ENCODE measurements around the gene PLEKHG4. TPM values are rescaled to one million over a fixed set of nuclear protein-coding genes. Genes with fewer than 3 reads are reported as not detected.

The PLEKHG4 gene, protein sequence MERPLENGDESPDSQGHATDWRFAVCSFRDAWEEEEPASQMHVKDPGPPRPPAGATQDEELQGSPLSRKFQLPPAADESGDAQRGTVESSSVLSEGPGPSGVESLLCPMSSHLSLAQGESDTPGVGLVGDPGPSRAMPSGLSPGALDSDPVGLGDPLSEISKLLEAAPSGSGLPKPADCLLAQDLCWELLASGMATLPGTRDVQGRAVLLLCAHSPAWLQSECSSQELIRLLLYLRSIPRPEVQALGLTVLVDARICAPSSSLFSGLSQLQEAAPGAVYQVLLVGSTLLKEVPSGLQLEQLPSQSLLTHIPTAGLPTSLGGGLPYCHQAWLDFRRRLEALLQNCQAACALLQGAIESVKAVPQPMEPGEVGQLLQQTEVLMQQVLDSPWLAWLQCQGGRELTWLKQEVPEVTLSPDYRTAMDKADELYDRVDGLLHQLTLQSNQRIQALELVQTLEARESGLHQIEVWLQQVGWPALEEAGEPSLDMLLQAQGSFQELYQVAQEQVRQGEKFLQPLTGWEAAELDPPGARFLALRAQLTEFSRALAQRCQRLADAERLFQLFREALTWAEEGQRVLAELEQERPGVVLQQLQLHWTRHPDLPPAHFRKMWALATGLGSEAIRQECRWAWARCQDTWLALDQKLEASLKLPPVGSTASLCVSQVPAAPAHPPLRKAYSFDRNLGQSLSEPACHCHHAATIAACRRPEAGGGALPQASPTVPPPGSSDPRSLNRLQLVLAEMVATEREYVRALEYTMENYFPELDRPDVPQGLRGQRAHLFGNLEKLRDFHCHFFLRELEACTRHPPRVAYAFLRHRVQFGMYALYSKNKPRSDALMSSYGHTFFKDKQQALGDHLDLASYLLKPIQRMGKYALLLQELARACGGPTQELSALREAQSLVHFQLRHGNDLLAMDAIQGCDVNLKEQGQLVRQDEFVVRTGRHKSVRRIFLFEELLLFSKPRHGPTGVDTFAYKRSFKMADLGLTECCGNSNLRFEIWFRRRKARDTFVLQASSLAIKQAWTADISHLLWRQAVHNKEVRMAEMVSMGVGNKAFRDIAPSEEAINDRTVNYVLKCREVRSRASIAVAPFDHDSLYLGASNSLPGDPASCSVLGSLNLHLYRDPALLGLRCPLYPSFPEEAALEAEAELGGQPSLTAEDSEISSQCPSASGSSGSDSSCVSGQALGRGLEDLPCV
- 43.4 and 43.8 TPM in 2 replicates for total RNA-seq

DNA sequence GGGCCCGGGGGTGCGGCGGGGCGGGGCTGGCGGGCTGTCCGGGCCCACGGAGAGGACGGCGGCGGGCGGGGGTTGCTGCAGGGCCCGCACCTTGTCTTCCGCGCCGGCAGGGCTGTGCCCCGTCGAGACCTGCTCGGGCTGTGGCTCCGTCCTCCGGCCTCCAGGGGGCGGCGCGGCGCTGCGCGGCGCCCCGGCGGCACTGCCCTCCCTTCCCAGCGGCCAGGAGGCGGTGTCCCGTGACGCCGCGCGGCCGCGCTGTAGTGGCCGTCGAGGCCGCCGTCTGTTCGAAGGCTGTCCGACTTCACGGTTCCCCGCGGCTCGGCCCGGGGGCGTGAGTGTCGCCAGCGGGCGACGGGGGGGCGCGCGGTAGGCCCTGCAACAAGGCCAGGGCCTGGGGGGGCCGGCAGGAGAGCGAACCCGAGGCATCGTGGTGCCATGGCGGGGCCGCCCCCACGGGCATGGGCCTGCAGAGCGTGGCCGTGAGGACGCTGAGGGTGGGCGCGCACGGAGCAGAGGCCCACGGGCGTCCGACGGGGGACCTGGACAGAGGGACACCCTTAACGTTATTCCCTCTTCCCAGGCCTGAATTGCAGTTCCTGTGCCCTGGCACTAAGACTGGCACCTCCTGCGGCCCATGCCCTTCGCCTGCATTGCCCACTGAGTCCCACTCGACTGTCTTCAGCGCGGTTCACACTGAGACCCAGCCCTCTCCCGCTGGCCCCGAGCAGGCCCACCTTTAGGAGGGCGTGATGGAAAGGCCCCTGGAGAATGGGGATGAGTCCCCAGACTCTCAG lies at the start of gene PLEKHG4:
Gene PLEKHG4, plus strand, starts transcription at position 237 of the 794 bp plus-strand sequence. Its CDS starts 513 bp downstream, at position 750.
- peak within 1 kb of the TSS; percentile 90 for H3K27ac Mint-ChIP-seq
- peaks cover 18% of the 10 kb centered on the region for H3K4me1 Mint-ChIP-seq
- peak within 1 kb of the TSS; percentile 89 for H3K4me3 Mint-ChIP-seq
- peaks cover 24% of the 10 kb centered on the region for H3K36me3 Mint-ChIP-seq (ENCODE audit: low read depth)
- peak; percentile 95 for DNase-seq
- no peaks in the 10 kb centered on the region for H3K9me3 Mint-ChIP-seq
- no peaks in the 10 kb centered on the region for H3K27me3 Mint-ChIP-seq
- intact Hi-C loops (cut with micrococcal nuclease), result loop anchor here (1.0 to 5.0 kb wide), 4 partner anchors 32 to 118 kb away; partner anchors contain the start of gene FHOD1

DNA sequence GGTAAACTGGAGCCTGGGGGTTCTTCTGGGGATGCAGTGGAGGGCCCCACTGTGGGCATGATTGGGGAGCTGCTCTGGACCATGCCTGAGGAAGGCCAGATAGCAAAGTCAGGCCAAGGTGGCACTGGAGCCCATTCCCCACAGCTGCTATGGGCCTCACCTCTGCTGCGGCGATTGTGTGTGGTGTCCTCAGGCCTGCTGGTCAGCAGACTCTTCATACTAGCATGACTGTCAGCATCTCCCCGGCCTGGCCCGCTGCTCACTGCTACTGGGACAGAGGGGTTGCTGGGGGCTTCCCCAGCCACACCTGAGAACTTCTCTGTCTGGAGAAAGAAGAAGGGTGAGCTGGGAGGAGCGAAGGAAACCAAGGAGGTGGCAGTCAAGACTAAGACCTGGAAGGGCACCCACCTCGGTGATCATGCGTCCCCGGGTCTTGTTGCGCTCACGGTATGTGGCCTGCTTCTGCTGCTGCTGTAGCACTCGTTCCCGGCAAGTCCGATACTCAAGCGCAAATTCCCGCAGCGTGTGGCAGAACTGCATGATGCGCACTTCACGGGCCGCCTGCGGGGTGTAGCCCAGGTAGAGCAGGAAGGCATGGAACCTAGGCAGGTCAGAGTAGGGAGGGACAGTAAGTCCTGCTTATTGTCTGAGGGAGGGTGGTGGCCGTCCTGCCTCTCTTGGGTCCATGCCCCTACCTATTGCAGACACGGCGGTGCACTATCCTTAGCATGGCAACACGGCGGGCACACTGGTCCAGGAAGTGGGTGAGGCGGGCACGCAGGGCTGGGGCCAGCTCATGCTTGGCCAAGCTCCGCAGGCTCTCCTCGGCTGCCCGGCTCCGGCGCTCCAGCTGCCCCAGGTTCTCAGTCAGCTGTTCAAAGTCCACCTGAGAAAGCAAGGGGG lies 49.2 kb upstream of the PLEKHG4 start:
- Mint-ChIP-seq H3K27me3 (no peaks in the 10 kb centered on the region), H3K4me3 (no peak overlapping the region), H3K36me3 (ENCODE audit: low read depth) (peaks cover 68% of the 10 kb centered on the region), H3K4me1 (peaks cover 23% of the 10 kb centered on the region), H3K9me3 (no peaks in the 10 kb centered on the region), H3K27ac (no peak overlapping the region)
- DNase-seq, result no peak
- intact Hi-C loops (cut with micrococcal nuclease), result loop anchor here (2.0 kb wide), 1 partner anchor 431 kb away; the partner anchor contains the start of genes ACD and PARD6A

DNA sequence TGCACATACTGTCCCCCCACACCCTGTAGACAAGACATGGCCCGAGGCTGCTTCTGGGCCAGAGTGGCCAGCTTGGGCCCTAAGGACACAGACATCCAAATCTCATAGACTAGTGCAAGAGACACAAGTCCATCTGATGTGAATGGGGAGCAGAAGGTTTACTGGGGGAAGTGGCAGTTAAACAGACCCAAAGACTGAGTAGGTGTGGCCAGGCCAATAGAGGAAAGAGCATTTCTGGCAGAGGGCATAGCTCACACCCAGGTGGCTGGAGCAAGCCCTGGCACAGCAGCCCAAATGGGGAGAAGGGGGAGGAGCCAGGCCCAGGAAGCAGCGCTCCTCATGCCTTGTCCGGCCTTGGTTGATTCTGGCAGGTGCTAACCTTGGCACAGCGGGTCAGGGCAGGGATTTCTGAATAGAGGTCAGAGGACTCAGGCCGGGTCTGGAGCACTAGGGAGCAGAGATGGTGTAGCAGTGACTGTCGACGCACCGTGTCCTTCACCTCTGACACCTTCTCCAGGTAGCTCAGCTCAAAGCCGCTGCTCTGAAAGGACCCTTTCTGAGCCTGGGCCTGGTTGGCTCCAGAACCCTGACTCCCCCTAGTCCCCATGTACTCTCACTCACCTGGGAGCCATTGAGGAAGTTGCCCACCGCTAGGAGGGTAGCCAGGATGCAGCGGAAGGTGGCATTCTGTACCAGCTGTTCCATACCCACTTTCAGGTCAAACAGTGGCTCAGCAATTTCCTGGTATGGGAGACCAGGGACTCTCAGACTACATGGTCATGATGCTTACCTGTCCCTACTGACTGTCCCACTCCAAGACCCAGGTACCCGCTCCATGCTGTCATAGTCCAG lies 48.3 kb upstream of the PLEKHG4 start:
- H3K9me3 Mint-ChIP-seq, result no peaks in the 10 kb centered on the region
- peaks cover 15% of the 10 kb centered on the region for H3K4me1 Mint-ChIP-seq
- no peak overlapping the region for H3K4me3 Mint-ChIP-seq
- H3K36me3 Mint-ChIP-seq (ENCODE audit: low read depth), result peaks cover 69% of the 10 kb centered on the region
- DNase-seq, result no peak
- intact Hi-C loops (cut with micrococcal nuclease), result no loop called here
- H3K27me3 Mint-ChIP-seq, result no peaks in the 10 kb centered on the region
- H3K27ac Mint-ChIP-seq, result no peak overlapping the region

DNA sequence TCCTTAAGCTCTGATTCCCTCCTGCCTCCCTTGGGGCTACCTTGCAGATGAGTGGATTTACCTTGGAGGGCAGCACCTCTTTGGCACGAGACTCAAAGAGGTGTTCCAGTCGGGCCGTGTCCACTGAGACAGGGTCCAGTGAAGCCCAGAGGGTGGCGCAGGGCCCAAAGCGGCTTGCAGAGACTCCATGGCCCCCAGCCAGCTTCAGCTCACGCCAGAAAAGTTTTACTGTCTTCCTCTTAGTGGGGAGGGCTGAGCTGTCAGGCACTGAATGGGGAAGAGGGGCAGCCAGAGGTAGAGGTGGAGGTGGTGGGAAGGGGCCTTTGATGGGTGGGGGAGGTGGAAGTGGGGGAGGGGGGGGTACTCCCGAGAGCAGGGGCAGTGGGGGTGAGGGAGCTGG lies 45.7 kb upstream of the PLEKHG4 start:
- DNase-seq, result no peak
- Mint-ChIP-seq H3K4me3 (no peak overlapping the region), H3K9me3 (no peaks in the 10 kb centered on the region), H3K36me3 (ENCODE audit: low read depth) (peaks cover 76% of the 10 kb centered on the region), H3K4me1 (peaks cover 5% of the 10 kb centered on the region), H3K27me3 (no peaks in the 10 kb centered on the region), H3K27ac (peak overlapping the region; percentile 20)
- intact Hi-C loops (cut with micrococcal nuclease), result no loop called here

DNA sequence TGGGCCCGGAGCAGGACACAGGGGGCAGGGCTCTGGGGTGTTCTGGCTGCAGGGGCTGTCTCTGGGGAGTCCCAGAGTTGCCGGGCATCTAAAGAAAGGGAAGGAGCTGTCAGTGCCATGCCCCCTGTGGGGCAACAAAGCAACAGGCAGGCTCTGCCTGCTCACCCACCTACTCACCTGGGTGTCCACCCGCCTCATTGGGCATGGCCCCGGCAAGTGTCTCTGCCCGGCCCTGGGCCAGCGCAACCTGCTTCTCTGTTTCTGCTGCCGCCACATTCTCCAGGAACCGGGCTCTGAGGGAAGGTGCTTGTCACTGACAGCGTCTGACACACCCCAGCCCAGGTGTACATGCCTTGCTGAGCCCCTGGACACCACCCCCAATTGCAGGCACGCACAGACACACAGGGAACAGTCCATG lies 45.1 kb upstream of the PLEKHG4 start:
- intact Hi-C loops (cut with micrococcal nuclease), result no loop called here
- peaks cover 74% of the 10 kb centered on the region for H3K36me3 Mint-ChIP-seq (ENCODE audit: low read depth)
- no peak for DNase-seq
- no peaks in the 10 kb centered on the region for H3K27me3 Mint-ChIP-seq
- H3K4me3 Mint-ChIP-seq, result no peak overlapping the region
- H3K4me1 Mint-ChIP-seq, result peaks cover 5% of the 10 kb centered on the region
- H3K27ac Mint-ChIP-seq, result no peak overlapping the region
- no peaks in the 10 kb centered on the region for H3K9me3 Mint-ChIP-seq

DNA sequence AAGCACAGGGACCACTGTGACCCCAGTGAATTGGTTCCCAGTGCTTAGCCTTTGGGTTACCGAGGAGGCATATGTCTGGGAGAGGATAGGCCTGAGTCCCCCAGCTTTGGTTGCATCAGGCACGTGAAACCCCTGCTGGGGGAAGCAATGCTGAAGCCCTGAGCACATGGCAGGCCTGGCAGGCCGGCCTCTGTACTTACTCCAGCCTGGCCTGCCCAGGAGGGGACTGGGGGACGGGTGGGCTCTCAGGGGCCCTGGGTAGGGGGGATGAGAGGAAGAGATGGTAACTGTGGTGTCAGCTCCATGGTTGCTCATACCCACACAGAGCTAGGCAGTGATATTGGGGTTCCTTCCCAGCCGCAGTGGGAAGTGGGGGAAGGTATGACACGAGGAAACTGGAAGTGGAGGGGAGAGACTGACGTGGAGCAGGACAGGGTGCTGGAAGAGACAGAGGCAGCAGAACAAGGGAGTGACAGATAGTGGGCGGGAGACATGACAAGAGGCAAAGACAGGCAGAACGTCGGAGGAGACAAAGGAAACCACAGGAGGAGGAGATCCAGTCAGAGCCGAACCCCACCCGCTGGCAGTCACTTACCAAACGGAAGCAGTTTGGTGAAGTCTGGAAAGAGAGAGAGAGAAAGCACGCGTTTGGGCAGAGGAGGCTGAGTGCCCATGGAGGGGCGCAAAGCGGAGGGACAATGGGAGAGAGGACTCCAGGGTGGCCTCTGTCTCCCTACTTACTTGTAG lies 43.3 kb upstream of the PLEKHG4 start:
- intact Hi-C loops (cut with micrococcal nuclease), result loop anchor here (1.0 kb wide), 2 partner anchors 8 to 9 kb away; partner anchors contain the start of gene TMEM208
- Mint-ChIP-seq H3K4me1 (peaks cover 8% of the 10 kb centered on the region), H3K4me3 (peak overlapping the region; percentile 58), H3K27ac (peak overlapping the region; percentile 90), H3K36me3 (ENCODE audit: low read depth) (peaks cover 60% of the 10 kb centered on the region), H3K27me3 (no peaks in the 10 kb centered on the region), H3K9me3 (no peaks in the 10 kb centered on the region)
- DNase-seq, result no peak

DNA sequence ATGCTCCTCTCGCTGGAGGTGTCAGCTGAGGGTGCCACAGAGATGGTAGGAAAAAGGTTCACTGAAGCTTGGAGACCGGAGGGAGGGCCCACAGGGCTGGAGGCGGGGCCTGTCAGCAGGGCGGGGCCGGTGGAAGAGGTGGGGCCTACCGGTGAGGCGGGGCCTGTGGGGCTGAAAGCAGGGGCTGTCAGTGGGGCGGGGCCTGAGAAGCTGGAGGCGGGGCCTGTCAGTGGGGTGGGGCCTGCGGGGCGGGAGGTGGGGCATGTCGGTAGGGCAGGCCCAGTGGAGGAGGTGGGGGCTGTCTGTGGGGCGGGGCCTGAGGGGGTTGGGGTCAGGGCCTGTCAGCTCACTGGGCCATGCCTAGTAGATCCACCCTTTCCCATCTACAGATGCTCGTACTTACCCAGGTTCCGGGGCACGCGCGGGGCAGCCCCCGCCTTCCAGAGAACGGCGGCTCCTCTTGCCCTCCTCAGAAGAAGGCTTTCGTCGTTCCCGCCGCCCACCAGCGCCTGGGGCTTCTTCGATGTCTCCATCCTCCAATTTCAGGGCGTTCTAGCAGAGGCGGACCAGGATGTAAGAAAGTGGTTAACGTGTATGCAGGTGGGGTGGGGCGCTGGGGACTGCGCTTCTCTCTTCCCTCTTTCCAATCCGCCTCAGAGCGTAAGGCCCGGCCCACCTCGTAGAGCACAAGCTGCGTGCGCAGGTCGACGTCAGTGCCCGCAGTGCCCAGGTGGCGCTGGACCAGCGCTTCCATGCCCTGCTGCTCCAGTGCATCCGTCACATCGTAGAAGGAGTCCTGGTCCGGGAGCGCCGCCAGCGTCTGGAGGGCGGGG lies 42.6 kb upstream of the PLEKHG4 start:
- Mint-ChIP-seq H3K27ac (peak overlapping the region; percentile 90), H3K27me3 (no peaks in the 10 kb centered on the region), H3K4me3 (peak overlapping the region; percentile 58), H3K9me3 (no peaks in the 10 kb centered on the region), H3K36me3 (ENCODE audit: low read depth) (peaks cover 58% of the 10 kb centered on the region), H3K4me1 (peaks cover 13% of the 10 kb centered on the region)
- intact Hi-C loops (cut with micrococcal nuclease), result loop anchor here (1.0 kb wide), 2 partner anchors 8 to 9 kb away; partner anchors contain the start of gene TMEM208
- DNase-seq, result peak; percentile 95

DNA sequence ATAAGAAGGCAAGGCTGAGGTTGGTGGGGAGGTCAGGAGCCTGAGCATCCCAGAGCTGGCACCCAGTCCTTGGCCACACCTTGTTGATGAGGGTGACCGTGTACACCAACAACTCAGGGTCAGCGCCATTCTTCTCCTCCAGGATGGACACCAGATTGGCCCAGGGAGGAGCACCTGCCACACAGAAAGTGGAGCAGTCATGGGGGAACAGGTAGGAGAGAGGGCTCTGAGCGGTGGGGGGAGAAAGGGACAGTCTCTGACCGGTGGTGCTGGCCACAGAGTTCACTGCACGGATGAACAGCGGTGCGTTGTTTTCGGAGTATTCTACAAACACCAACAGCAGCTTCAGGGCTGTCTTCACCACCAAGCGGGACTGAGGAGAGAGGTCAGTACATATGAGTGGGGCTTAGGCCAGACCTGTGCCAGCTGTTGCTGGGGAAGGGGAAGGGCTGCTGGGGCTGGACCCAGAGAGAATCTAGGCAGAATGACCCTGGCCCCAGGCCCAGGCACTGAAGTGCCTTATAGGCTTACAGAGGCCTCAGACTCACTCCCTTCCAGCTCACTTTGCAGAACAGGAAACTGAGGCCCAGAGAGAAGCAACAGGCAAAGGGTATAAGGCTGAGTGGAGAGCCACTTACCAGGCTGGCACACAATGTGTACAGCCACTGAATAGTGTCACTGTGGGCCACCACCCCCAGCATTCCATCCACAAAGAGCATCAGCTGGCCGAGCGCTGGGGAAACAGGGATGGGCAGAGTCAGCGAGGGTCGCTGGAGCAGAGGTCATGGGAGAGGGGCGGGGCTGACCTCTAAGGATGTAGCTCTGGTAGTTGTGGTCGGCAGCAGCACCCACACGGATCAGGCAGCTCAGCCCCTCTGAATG lies 41.7 kb upstream of the PLEKHG4 start:
- peaks cover 59% of the 10 kb centered on the region for H3K36me3 Mint-ChIP-seq (ENCODE audit: low read depth)
- no peak for DNase-seq
- no peaks in the 10 kb centered on the region for H3K9me3 Mint-ChIP-seq
- no peak overlapping the region for H3K4me3 Mint-ChIP-seq
- no peaks in the 10 kb centered on the region for H3K27me3 Mint-ChIP-seq
- H3K4me1 Mint-ChIP-seq, result peaks cover 16% of the 10 kb centered on the region
- intact Hi-C loops (cut with micrococcal nuclease), result no loop called here
- H3K27ac Mint-ChIP-seq, result no peak overlapping the region

DNA sequence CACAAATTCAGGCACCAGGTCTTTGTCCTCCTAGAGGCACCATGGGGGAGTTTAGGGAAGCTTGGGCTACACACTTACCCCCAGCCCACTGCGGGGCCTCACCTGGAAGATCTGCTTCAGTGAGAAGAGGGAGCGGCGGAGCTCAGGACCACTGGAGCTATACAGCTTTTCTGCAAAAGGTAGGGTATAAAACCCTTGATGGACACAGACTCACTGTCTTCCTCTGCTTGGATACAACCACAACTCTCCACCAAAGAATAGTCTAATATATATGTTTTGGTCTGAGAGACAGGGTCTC lies 41.1 kb upstream of the PLEKHG4 start:
- Mint-ChIP-seq H3K36me3 (ENCODE audit: low read depth) (peaks cover 57% of the 10 kb centered on the region), H3K27ac (no peak overlapping the region), H3K27me3 (no peaks in the 10 kb centered on the region), H3K4me3 (no peak overlapping the region), H3K9me3 (no peaks in the 10 kb centered on the region), H3K4me1 (peaks cover 17% of the 10 kb centered on the region)
- intact Hi-C loops (cut with micrococcal nuclease), result no loop called here
- DNase-seq, result no peak
